OCI-LY7 (cell line): ENCODE data around the gene ARF3.

Source experiments
- EZH2phosphoT487 ChIP-seq: fragments of 200-600 bp; sonication (generic); IDR thresholded peaks from 2 replicates; pipeline ENCODE4 v1.6.1; 2018; ENCODE audit warnings: low read depth, borderline replicate concordance, mild to moderate bottlenecking, mixed run types, antibody characterized with exemption, low read length, moderate library complexity, mixed read lengths
- TF ChIP-seq, protein P1 (sequence below): fragments of 200-600 bp; sonication (generic); conservative IDR thresholded peaks from 2 replicates; pipeline ENCODE4 v1.5.1; 2014; ENCODE audit warnings: mild to moderate bottlenecking, antibody characterized with exemption, low read length, moderate library complexity, mixed read lengths

DNA sequence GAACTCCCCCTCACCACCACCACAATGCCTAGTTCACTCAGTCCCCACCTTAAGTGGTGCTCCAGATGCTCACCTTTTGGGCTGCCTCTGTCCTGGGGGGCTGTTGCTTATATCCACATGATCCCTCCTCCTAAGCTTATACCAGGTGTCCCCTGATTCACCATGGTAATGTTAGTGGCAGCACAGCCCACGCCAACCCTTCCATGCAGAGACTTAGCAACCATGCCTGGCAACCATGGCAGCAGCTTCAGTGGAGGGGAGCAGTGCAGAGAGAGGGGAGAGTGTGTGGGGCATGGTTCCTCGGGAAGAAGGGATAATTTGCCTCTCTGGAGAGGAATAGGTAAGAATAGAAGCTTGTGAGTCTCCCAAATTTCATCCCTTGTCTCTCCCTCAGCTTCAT is 43.1 kb upstream of the ARF3 start:
- TF ChIP-seq, protein P1, sequence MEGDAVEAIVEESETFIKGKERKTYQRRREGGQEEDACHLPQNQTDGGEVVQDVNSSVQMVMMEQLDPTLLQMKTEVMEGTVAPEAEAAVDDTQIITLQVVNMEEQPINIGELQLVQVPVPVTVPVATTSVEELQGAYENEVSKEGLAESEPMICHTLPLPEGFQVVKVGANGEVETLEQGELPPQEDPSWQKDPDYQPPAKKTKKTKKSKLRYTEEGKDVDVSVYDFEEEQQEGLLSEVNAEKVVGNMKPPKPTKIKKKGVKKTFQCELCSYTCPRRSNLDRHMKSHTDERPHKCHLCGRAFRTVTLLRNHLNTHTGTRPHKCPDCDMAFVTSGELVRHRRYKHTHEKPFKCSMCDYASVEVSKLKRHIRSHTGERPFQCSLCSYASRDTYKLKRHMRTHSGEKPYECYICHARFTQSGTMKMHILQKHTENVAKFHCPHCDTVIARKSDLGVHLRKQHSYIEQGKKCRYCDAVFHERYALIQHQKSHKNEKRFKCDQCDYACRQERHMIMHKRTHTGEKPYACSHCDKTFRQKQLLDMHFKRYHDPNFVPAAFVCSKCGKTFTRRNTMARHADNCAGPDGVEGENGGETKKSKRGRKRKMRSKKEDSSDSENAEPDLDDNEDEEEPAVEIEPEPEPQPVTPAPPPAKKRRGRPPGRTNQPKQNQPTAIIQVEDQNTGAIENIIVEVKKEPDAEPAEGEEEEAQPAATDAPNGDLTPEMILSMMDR, result no peak
- TF ChIP-seq EZH2phosphoT487, result no peak
